HG03159 (cell line): ENCODE measurements around the gene HJURP.

ENCODE experiments used
- ATAC-seq: cut with Tn5 transposase; IDR thresholded peaks from one replicate; pipeline ENCODE4 v1.9.1; 2021; ENCODE audit warnings: mild to moderate bottlenecking, moderate library complexity; ENCODE audit not compliant: unreplicated experiment

Gene HJURP

DNA sequence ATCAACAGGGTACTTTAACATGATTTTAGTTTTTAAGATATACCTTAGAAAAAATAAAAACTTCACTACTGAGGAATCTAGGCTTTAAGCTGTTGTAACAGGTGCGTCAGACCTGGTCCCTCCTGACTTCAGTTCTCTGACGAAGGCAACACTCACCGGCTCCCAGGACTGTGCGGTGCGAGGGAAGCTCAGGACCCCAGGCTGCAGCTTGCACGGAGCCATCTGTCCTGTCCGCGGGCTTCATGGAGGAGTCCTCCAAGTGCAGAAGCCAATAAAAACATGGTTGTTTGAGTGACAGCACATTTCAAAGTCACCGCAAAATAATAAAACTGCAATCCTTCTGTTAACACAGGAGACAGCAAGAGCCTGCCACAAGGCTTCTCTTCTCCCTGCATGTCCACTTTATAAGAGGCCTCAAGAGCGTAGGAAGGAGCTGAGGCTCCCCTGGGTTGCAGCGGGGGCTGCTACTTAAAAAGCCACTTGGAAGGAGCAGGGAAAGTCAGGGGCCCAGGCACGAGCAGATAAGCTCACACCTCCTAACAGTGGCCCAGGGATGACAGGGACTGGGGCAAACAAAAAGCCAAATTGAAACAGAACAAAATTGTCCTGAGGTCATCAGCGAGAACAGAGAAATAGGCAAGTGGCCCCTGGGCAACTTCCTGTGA, 4.6 kb downstream of the HJURP start:
- ATAC-seq, result no peak

- no peak for ATAC-seq
These were observed 6.1 kb downstream of the HJURP start for GRCh38 chr2:233848276-233848675.

DNA sequence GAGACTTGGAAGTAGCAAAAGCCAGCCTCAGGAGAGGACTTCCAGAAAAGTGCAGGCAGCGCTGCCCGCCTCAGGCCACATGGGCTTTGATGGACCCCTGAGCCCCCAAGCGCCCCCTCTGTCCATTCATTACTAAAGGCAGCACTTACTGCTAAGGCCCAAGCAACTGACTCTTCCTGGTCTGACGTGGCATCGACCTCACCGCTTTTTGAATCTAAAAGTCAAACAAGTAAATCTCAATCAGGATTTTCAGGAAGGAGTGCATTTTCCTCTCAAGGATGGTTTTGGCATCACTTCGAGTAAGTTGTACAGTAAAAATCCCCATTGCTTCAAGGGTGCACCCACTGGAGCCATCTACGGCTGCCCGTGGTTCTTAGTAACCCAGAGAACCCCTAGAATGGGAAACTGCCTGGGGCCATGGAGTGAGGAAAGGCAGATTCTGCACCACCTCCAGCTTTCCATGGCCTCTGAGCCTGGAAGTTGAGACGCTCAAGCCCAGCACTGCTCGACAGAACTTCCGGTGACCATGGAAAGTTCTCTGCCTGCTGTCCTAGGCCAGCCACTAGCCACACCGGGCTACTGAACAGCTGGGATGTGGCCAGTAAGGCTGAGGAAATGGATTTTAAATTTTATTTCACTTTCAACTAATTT, 7.0 kb downstream of the HJURP start:
- no peak for ATAC-seq

GRCh38 chr2:233846387-233847247, 7.7 kb downstream of the HJURP start:
- ATAC-seq, result no peak

DNA sequence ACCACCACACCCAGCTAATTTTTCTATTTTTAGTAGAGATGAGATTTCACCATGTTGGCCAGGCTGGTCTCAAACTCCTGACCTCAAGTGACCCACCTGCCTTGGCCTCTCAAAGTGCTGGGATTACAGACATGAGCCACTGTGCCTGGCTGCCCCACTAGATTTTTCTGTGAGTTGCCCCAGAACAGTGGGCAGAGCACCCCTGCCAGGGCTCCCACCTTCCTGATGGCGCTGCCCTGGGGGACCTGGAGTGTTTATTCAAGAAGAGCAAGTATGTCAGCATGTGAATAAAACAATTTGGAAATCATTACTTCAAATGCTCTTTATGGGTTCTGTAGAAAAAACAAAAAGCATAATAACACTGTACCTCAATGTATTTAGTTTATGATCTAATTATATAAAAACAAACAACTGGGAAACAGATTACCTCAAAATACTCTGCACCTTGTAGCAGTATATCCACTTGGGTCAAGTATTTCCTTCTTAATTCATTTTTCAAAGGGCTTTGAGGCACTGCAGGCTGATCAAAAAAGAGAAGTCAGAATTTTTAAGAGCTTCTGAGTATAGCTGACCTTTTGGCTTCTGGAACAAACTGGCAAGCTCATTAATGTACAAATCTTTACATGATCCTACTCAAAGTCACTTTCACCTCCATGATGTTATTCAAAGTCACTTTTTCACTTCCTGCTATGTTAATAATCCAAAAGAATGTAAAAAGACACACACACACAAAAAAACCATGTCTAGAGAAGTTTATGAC, 8.9 kb downstream of the HJURP start:
- no peak for ATAC-seq

GRCh38 chr2:233844836-233845235, 9.5 kb downstream of the HJURP start:
- ATAC-seq, result no peak

DNA sequence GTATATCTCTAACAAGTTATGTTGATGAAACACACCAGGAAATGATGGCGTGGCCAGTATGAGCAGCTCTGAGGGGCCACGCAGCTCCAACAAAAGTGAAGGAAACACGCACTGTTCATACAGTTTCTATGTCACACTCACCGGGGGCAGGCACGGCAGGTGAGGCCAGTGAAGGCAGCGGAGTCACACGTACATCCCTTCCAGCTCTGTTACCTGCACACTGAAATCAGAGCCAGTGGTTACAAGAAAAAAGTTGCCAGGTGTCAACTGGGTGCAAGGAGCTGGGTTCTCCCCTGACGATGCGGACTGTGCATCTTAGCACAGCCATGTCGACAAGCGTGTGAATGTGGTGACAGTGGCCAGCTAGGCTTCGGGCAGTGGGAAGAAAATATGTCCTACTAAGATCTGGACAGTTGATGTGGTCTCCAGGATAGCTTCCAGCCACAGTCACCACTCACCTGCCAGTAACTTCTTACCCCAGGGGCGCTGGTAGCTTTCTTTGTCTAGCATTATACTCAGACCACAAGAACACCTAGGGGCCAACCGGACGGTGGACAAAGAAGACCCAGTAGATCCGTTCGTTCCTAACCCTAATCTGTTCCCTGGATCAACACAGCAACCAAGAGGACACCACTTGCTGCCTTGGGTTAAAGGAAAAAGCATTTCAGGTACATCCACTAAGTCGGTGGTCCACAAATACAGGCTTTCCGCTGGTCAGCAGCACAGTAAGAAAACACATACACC, 10.1 kb downstream of the HJURP start:
- no peak for ATAC-seq

GRCh38 chr2:233841183-233841582, 13.2 kb downstream of the HJURP start:
- no peak for ATAC-seq

- ATAC-seq, result no peak
These were observed 13.8 kb downstream of the HJURP start for GRCh38 chr2:233840520-233840919.

- ATAC-seq, result no peak
These were observed 14.9 kb downstream of the HJURP start for GRCh38 chr2:233839447-233839820.

GRCh38 chr2:233838726-233839446, 15.4 kb downstream of the HJURP start:
- ATAC-seq, result no peak

DNA sequence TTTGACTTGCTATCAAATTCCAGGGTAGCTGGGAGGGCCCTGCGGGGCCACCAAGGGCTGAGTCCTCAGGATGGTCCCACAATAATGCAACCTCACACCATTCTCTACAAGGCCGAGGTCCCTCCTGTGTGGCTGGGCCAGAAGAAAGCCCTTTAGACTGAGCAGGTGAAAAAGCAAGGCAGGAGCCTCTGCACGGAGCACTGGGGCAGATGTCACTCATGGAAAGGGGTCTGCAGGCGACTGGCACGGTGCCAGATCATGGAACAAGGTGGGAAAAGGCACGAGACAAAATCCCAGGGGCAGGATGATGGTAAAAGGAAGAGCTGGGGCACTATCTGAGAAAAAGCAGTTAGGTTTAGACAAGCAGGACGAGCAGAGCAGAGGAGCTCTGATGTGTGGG, 16.1 kb downstream of the HJURP start:
- ATAC-seq, result no peak

DNA sequence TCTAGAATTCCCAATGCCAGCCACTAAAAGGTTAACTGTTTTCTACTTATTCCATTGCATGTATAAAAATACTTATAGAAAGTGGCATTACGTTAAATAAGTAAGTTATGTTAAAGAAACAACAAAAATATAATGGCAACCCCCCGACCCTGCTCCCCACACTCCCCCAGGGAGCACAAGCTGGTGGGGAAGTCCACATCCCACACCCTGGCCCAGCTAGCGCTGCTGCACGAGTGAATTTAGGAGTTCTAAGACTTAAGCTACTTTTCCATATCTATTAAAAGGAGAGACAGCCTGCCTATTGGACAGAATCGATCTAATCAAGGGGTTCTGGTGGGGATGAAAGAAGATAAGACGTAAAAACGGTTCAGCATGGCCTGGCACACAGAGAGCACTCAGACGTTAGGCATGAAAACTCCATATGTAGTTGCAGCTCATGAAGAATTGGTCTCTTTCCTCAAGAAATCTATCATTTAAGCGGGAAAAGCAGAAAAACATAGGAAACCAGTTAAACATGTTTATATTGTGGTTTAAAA, 16.6 kb downstream of the HJURP start:
- no peak for ATAC-seq

GRCh38 chr2:233836359-233836758, 18.0 kb downstream of the HJURP start:
- no peak for ATAC-seq

DNA sequence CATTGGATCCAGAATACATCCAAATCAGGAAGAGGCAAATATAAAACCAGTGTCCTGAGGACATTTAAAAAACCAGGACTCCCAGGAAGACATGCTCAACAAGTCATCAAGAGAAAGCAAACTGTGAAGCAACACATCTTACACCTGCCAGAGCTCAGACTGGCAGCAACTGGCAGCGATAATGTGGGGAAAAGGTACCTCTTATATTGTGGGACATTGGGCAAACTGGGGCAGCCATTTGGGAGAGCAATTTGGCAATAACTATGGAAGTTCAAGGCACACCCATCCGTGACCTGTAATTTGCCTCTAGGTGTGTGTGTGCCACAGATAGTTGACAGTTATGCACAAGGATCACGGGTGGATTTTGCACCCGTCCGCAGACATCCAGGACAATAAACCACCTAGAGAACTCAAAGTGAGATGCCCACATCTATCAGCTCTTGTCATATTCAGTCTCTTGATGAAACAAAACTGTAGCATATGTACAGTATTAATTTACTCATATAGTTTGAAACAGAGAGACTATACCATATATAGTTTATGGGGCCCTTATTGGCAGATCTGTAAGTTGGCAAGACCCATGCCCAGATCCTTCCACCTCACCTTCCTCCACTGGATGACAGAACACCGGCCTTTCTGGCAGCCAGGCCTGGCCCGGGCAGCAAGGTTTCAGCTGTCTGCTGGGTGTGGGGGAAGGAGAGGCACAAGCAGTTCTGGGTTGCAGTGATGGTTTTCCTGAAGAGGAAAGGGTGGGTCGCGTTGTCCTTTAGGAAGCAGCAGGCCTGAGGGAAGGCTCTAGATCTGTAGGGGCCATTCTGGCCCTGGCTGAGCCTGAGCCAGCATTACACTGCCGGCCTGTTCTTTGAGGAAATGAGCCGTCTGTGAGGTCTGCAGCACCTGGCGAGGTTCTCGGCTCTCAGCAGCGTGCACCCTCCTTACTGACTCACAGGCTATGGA, 18.8 kb downstream of the HJURP start:
- no peak for ATAC-seq

- ATAC-seq, result no peak
These were observed 21.0 kb downstream of the HJURP start for GRCh38 chr2:233833345-233833744.

DNA sequence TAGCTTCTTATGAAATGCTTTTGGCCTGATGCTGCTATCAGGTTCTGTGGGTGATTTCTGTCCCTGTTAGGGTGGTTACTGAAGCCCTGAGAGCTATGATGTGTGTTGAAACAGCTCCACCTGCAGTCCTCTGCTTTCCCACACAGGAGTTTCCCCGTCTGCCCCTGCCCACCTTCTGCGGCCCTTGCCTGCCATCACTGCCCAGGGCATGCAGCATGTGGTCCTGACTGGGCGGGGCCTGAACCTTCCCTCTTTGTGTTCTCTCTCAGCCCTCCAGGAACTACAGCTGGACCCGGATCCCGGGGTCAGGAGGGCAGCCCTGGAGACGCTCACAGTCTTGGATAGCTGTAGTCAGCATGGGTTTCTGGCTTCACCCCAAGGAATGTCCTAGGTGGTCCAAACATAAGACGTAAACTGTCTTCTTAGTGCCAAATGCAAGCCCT, 21.4 kb downstream of the HJURP start:
- no peak for ATAC-seq

GRCh38 chr2:233832414-233832813, 21.9 kb downstream of the HJURP start:
- no peak for ATAC-seq
